Measurements from ENCODE around the gene CDKL4. TPM values are rescaled to one million over a fixed set of nuclear protein-coding genes. Genes with fewer than 3 reads are reported as not detected.

Gene CDKL4
- total RNA-seq, 1 experiment from 2014 or later: not detected

GRCh38 chr2:39136799-39137198 lies 107.0 kb downstream of the CDKL4 start:
- ChIA-PET POLR2A (ENCODE audit: unreplicated experiment) (no interaction called here), CTCF (no interaction called here)
- H3K4me2 ChIP-seq: no peak overlapping the region
- no TSS peak for BruUV-seq (replicated peaks)
- no peak overlapping the region for H3K4me3 ChIP-seq
- DNase-seq: no peak
- intact Hi-C loops (cut with micrococcal nuclease; ENCODE audit: unreplicated experiment): no loop called here
- H4K20me1 ChIP-seq (ENCODE audit: insufficient read depth): no peaks in the 10 kb centered on the region
- no peaks in the 10 kb centered on the region for H3K36me3 ChIP-seq (ENCODE audit: low read depth)
- H3K79me2 ChIP-seq (ENCODE audit: low read depth): no peaks in the 10 kb centered on the region
- H3K4me1 ChIP-seq (replicated peaks; ENCODE audit: insufficient read depth): peaks cover 31% of the 10 kb centered on the region
- H3F3A ChIP-seq (ENCODE audit: insufficient read depth, low read depth): no peaks in the 10 kb centered on the region
- no peak overlapping the region for H2AFZ ChIP-seq
- H3K27me3 ChIP-seq (ENCODE audit: insufficient read depth, low read depth): no peaks in the 10 kb centered on the region
- no peaks in the 10 kb centered on the region for H3K9me3 ChIP-seq (ENCODE audit: insufficient read depth, low read depth)
- H3K9me2 ChIP-seq (ENCODE audit: insufficient read depth): no peaks in the 10 kb centered on the region; the same call in 1 of the 2 replicates
- no peak overlapping the region for H3K27ac ChIP-seq
- no peak for TF ChIP-seq CTCF (conservative IDR thresholded peaks at IDR 0.05)

GRCh38 chr2:39135690-39136259 lies 108.0 kb downstream of the CDKL4 start:
- ChIA-PET POLR2A (ENCODE audit: unreplicated experiment) (no interaction called here), CTCF (no interaction called here)
- H3K9me2 ChIP-seq (ENCODE audit: insufficient read depth): no peaks in the 10 kb centered on the region; the same call in 1 of the 2 replicates
- H3K79me2 ChIP-seq (ENCODE audit: low read depth): no peaks in the 10 kb centered on the region
- H4K20me1 ChIP-seq (ENCODE audit: insufficient read depth): no peaks in the 10 kb centered on the region
- no peak overlapping the region for H2AFZ ChIP-seq
- no peaks in the 10 kb centered on the region for H3K27me3 ChIP-seq (ENCODE audit: insufficient read depth, low read depth)
- BruUV-seq (replicated peaks): no TSS peak
- TF ChIP-seq CTCF (conservative IDR thresholded peaks at IDR 0.05) (no peak), EZH2 (IDR thresholded peaks at IDR 0.05; ENCODE audit: low read depth) (no peak)
- no peak overlapping the region for H3K27ac ChIP-seq
- no peaks in the 10 kb centered on the region for H3F3A ChIP-seq (ENCODE audit: insufficient read depth, low read depth)
- H3K4me1 ChIP-seq (replicated peaks; ENCODE audit: insufficient read depth): peaks cover 21% of the 10 kb centered on the region
- intact Hi-C loops (cut with micrococcal nuclease; ENCODE audit: unreplicated experiment): no loop called here
- H3K4me3 ChIP-seq: no peak overlapping the region
- no peak overlapping the region for H3K4me2 ChIP-seq
- H3K36me3 ChIP-seq (ENCODE audit: low read depth): no peaks in the 10 kb centered on the region
- DNase-seq: no peak
- H3K9me3 ChIP-seq (ENCODE audit: insufficient read depth, low read depth): no peaks in the 10 kb centered on the region

GRCh38 chr2:39133215-39133851 lies 110.4 kb downstream of the CDKL4 start:
- Histone ChIP-seq H3K9me3 (ENCODE audit: insufficient read depth, low read depth) (no peaks in the 10 kb centered on the region), H3K9me2 (ENCODE audit: insufficient read depth) (no peaks in the 10 kb centered on the region; the same call in 1 of the 2 replicates), H3K4me1 (replicated peaks; ENCODE audit: insufficient read depth) (no peaks in the 10 kb centered on the region)

More at GRCh38 chr2:39133215-39133851, 110.4 kb downstream of the CDKL4 start:
- no peaks in the 10 kb centered on the region for H3F3A ChIP-seq (ENCODE audit: insufficient read depth, low read depth)
- no TSS peak for BruUV-seq (replicated peaks)
- intact Hi-C loops (cut with micrococcal nuclease; ENCODE audit: unreplicated experiment): no loop called here
- no peaks in the 10 kb centered on the region for H3K36me3 ChIP-seq (ENCODE audit: low read depth)
- H4K20me1 ChIP-seq (ENCODE audit: insufficient read depth): no peaks in the 10 kb centered on the region
- H3K27me3 ChIP-seq (ENCODE audit: insufficient read depth, low read depth): no peaks in the 10 kb centered on the region
- ChIA-PET POLR2A (ENCODE audit: unreplicated experiment) (no interaction called here), CTCF (interaction anchor here (0.6 kb wide), 1 partner anchor 241 kb away, joined by 16 read pairs; no protein-coding TSS in a partner anchor)
- H3K4me3 ChIP-seq: no peak overlapping the region
- H2AFZ ChIP-seq: no peak overlapping the region
- TF ChIP-seq EZH2 (IDR thresholded peaks at IDR 0.05; ENCODE audit: low read depth): no peak
- no peak for TF ChIP-seq CTCF (conservative IDR thresholded peaks at IDR 0.05)
- no peak for DNase-seq
- no peaks in the 10 kb centered on the region for H3K79me2 ChIP-seq (ENCODE audit: low read depth)
- H3K27ac ChIP-seq: no peak overlapping the region
- H3K4me2 ChIP-seq: no peak overlapping the region
